ENCODE data around the gene ANKRD23. TPM values are rescaled to one million over a fixed set of nuclear protein-coding genes. Genes with fewer than 3 reads are reported as not detected.
A peak's percentile ranks its signal among the peaks of the same experiment; 100 is the strongest.

The ANKRD23 gene
- total RNA-seq, 4 donors from 2014 or later: 7.4 to 14.0 (median 8.9) TPM

DNA sequence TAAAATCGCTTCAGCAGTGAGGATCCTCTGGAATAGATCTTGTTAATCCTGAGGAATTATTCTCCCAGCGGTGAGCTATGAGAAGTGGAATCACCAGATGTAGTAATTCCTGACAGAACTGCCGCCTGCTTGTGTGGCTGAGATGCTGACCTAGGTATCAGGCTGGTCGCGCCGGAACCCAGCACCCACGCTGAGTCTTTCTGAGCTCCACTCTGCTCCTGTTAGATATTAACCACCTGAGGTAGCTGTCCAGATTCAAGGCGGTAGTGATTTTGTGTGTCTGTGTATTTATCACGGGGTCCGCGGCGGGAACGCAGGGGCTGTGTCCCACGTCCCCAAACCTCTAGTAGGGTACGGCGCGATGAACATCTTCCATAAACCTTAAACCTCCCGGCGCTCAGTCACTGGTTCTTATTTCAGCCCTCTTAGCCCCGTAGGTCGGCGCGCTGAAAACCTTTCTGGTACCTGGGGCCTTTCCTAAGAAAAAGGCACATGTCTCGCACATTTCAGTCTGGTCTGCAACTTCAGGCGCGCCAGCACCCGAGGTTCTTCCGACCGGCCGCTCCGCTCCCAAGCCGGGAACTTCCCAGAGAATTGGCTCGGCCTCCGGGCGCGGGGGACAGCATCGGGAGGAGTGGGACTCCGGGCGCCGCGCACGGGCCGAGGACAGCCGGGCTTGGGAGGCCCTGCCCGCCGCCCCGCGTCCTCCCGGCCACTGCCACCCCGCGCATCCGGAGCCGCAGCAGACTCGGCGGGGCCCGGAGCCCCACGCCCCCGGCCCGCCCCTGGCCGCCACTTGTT lies 28.3 kb downstream of the ANKRD23 start:
- H3K4me1 ChIP-seq: peaks cover 8 to 71% (median 29%) of the 10 kb centered on the region in 4 donors
- peak overlapping the region; percentile 92 to 100 (median 98) for H3K27ac ChIP-seq
- peak overlapping the region; percentile 82 to 86 (median 85) for H3K4me3 ChIP-seq
- H3K27me3 ChIP-seq: no peaks in the 10 kb centered on the region
- no peaks in the 10 kb centered on the region for H3K36me3 ChIP-seq
- H3K9me3 ChIP-seq: no peaks in the 10 kb centered on the region
- peak in 2 of 3 donors; percentile 51 to 56 for DNase-seq
- TF ChIP-seq, protein P1, sequence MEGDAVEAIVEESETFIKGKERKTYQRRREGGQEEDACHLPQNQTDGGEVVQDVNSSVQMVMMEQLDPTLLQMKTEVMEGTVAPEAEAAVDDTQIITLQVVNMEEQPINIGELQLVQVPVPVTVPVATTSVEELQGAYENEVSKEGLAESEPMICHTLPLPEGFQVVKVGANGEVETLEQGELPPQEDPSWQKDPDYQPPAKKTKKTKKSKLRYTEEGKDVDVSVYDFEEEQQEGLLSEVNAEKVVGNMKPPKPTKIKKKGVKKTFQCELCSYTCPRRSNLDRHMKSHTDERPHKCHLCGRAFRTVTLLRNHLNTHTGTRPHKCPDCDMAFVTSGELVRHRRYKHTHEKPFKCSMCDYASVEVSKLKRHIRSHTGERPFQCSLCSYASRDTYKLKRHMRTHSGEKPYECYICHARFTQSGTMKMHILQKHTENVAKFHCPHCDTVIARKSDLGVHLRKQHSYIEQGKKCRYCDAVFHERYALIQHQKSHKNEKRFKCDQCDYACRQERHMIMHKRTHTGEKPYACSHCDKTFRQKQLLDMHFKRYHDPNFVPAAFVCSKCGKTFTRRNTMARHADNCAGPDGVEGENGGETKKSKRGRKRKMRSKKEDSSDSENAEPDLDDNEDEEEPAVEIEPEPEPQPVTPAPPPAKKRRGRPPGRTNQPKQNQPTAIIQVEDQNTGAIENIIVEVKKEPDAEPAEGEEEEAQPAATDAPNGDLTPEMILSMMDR (IDR thresholded peaks at IDR 0.05): no peak
- no peak for TF ChIP-seq POLR2A (IDR thresholded peaks at IDR 0.05)

DNA sequence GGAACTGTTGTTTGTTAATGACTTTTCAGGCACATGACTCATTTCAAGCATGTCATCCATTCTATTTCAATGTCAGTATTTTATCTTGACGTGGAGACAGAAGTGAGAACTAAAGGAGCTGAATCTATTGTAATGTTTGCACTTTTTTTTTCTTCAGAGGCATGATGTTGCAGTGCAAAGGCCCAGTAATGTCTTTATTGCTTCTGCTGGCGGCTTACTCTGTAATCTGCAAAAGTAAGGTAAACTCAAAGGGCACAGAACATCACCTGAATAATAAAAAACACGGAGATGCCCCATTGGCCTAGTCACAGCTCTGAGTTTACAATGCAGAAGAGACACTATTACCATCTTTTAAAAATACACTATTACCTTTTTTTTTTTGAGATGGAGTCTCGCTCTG lies 30.2 kb downstream of the ANKRD23 start:
- peaks cover 0 to 15% (median 0%) of the 10 kb centered on the region in 3 donors for H3K36me3 ChIP-seq
- no peaks in the 10 kb centered on the region for H3K9me3 ChIP-seq
- TF ChIP-seq POLR2A (IDR thresholded peaks at IDR 0.05): no peak
- TF ChIP-seq, protein P1 (IDR thresholded peaks at IDR 0.05): no peak
- no peaks in the 10 kb centered on the region for H3K27me3 ChIP-seq
- H3K27ac ChIP-seq: peak overlapping the region in 2 of 4 donors; percentile 2 to 10
- no peak overlapping the region for H3K4me3 ChIP-seq
- no peak for DNase-seq
- peaks cover 0 to 64% (median 16%) of the 10 kb centered on the region in 4 donors for H3K4me1 ChIP-seq

DNA sequence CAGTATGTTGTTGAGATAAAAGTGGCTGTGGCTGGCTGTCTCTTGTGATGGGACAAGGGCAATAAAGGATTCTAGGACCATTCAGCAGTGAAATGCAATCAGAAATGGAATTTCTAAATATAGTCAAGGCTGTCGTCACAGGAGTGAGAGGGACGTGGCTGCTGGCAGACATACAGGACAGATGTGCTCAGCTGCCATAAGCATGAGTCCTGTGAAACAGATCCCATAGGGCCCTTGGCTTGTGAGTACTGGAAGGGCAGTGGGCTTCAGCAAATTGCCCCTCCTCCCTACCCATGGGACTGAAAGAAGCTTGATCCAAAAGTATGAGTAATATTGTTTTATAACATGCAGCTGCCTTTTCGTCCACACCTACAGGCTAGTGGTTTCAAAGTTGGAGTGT lies 31.9 kb downstream of the ANKRD23 start:
- Histone ChIP-seq H3K4me3 (no peak overlapping the region), H3K9me3 (no peaks in the 10 kb centered on the region), H3K4me1 (peaks cover 0 to 47% (median 3%) of the 10 kb centered on the region in 4 donors), H3K27me3 (no peaks in the 10 kb centered on the region), H3K36me3 (peaks cover 0 to 24% (median 0%) of the 10 kb centered on the region in 3 donors), H3K27ac (peak overlapping the region in 1 of 4 donors; percentile 41)
- no peak for TF ChIP-seq POLR2A (IDR thresholded peaks at IDR 0.05)
- TF ChIP-seq, protein P1 (IDR thresholded peaks at IDR 0.05): no peak
- DNase-seq: no peak

DNA sequence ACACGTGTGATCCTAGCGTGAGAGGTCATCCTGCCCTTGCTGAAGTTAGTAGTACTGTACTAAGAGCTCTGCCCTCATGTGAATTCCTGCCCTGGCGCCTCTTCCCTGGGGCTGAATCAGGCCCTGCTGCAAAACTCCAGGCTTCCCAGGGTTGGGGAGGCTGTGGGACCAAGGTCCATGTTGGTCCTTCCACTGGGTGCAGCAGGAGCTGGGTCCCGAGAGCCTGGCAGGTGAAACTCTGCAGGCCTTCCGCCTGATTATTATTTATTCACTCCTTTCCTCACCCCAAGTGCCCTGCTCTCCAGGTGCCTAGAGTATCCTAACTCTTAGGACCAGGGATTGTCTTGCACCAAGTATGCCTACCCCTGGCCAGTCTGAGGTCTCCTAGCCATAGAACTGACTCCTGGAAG lies 33.0 kb downstream of the ANKRD23 start:
- Histone ChIP-seq H3K36me3 (peaks cover 0 to 24% (median 0%) of the 10 kb centered on the region in 3 donors), H3K27ac (no peak overlapping the region), H3K27me3 (no peaks in the 10 kb centered on the region), H3K4me3 (no peak overlapping the region), H3K9me3 (no peaks in the 10 kb centered on the region), H3K4me1 (peaks cover 0 to 47% (median 5%) of the 10 kb centered on the region in 4 donors)
- TF ChIP-seq, protein P1 (IDR thresholded peaks at IDR 0.05): no peak
- TF ChIP-seq POLR2A (IDR thresholded peaks at IDR 0.05): no peak
- no peak for DNase-seq

DNA sequence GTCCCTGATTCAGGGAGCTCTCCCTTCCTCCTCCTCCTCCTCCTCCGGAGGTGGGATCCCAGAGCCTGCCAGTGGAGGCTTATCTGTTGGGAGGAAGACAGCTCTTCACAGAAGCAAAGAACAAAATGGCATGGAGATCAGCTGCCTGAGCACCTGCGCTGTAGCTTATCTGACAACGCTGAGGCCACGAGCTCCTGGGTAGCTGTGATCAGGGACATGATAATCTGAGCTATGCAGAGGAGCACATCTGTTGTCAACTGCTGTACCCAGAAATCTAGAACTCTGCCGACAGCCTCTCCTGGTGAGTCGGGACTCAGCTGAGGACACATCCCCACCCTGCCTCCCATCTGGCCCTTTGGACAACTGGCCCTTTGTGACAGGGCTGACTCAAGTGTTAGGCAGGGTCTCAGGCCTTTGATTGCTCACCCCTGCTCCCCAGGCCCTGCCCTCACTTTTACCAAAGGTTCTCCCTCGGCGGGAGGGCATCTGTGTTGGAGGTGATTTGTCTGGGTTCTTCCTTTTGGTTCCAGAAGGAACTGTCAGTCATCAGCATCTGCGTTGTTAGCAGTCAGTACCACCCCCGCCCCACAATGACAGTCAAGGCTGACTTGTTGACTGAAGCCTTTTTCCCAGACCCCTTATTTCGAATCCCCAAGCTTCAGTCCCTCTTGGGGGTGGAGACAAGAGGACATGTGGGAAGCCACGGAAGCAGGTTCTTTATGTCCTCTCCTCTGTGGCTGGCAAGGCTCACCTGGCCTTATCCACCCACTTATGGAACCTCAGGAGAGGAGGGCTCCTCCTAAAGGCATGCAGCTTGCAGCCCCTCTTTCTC lies 33.7 kb downstream of the ANKRD23 start:
- Histone ChIP-seq H3K4me3 (no peak overlapping the region), H3K27me3 (no peaks in the 10 kb centered on the region), H3K27ac (no peak overlapping the region), H3K9me3 (no peaks in the 10 kb centered on the region), H3K4me1 (peaks cover 0 to 45% (median 4%) of the 10 kb centered on the region in 4 donors), H3K36me3 (peaks cover 0 to 24% (median 0%) of the 10 kb centered on the region in 3 donors)
- no peak for DNase-seq
- TF ChIP-seq, protein P1 (IDR thresholded peaks at IDR 0.05): no peak
- TF ChIP-seq POLR2A (IDR thresholded peaks at IDR 0.05): no peak
